SK-MEL-5 (cell line): ENCODE results near the gene CEP164. TPM values are rescaled to one million over a fixed set of nuclear protein-coding genes. Genes with fewer than 3 reads are reported as not detected.
"Not testable (repeated sequence)": the region's sequence is repeated elsewhere in the genome, so short reads cannot be mapped to it uniquely, and the experiment has no call there.

Experiments used
- DNase-seq: peaks from one replicate; pipeline ENCODE4 v3.0.0-alpha.2; 2016; ENCODE audit warnings: low read depth, low spot score
- in situ Hi-C: cut with HindIII; loops from 2 replicates; pipeline ENCODE4 v1.10.0; 2016; ENCODE audit warnings: low sequenced_read_pairs, high pct_unique_total_duplicates, low pct_unique_long_range_greater_than_20kb
- total RNA-seq: library from RNA; depleted of rRNA; stranded (reverse); fragments of >200 nt; shearing (Covaris generic); gene quantifications from 2 replicates; pipeline ENCODE4 v1.2.3, GENCODE V29; 2014

The CEP164 gene
- total RNA-seq, 1 experiment from 2014 or later, result 20.5 TPM

GRCh38 chr11:117382746-117383145 is 55.1 kb downstream of the CEP164 start:
- in situ Hi-C loops, result no loop called here
- no peak for DNase-seq

DNA sequence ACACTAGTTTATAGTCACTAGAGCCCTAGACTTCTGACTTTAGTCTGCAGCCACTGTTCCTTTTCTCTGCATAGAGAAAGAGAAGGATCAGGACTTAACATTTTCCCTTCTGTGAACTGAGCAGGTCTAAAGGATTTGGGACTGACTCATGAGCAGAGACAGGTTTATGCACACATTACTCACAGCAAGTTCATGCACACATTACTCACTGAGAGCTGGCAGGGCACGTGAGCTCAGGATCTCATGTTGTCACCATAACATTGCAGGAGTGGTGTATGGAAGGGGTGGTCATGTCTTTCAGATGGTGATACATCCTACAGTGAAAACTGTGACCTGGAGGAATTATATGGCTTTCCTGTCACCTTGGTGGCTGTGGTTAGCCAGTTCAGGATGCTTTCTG is 56.4 kb downstream of the CEP164 start:
- in situ Hi-C loops, result no loop called here
- DNase-seq, result no peak

DNA sequence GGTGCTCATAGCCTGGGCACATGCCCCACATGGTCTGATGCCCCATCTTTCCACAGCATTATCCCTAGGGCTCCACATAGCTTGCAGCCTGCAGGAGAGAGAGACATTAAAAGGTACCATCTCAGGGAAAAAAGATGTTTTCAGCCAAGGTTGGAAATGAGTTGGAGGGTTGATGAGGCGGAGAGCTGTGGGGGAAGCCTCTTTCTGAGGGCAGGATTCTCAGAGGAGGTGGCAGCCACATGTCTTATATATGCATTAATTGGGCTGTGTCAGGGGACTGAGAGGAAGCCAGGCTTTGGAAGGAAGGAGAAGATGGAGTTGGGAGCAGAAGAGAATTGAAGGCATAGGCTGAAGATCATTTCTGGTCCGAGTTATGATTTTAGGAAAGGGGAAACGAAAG is 57.8 kb downstream of the CEP164 start:
- in situ Hi-C loops, result no loop called here
- no peak for DNase-seq

DNA sequence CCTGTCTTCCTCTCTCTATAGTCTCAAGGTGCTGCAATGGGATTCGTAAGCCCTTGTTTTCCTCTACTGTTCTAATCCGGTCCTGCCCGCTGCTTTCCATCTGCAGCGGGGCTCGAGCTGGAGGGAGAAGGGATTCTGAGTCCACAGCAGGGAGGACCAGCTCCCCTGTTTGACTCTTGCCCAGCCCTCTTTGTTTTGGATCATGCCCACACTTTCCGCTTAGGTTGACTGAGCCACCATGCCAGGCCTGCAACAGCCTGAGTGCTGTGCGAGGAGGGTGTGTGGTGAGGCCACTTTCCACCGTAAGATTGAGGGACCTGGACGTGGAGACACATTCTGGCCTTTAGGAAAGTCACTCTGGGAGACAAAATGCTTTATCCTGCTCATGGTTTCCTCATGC is 58.3 kb downstream of the CEP164 start:
- in situ Hi-C loops, result no loop called here
- no peak for DNase-seq

DNA sequence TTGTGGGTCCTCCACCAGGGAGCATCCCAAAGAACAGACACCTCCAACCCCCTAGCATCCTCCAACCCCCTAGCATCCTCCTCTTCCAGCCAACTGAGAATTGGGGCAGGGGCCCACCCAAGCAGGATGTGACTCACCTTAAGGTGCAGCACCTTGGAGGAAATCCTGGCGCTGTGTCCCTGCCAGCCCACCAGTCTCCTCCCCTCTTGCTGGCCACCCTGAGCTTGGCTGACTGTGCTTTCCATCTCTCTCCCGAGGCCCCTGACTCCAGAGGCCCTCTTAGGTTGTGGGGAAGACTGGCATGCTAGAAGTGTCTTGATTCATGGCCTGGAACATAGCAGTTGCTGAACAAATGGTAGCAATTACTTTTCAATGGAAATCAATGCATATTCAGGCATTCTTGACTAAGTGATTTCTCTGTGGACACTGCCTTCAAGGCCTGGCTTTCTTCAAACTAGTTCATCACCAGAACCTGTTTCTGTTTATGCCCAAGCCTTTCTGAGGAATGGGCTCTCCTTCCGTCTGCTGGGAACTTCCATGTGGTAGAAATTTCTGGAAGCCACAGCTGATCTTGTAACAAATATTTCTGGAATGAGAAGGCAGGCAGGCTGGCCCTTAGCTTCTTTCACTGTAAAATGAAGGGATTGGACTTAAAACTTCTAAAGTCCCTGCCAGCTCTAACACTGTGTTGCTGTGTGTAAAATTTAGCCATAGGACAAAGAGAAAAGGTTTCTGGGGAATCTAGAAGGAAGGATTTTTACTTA is 60.5 kb downstream of the CEP164 start:
- in situ Hi-C loops, result no loop called here
- no peak for DNase-seq

- in situ Hi-C loops, result no loop called here
- no peak for DNase-seq
These were observed 63.1 kb downstream of the CEP164 start for GRCh38 chr11:117390743-117391142.

DNA sequence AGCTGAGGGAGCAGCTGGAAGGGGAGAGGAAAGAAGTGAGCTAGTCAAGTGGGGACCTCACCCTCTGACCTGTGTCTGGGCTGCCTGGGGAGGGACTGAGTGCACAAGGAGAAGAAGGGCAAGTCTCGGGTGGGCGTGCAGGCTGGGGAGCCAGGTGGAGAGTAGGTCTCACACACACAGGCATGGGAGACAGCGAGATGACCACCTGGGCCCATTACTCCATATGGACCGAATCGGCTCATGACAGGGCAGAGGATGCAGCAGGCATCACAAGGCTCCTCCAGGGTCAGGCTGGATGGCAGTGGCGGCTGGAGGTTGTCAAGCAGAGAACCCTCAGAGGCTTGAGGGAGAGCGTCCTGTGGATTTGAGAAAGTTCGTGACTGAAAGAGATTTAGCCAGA is 63.5 kb downstream of the CEP164 start:
- DNase-seq, result no peak
- in situ Hi-C loops, result no loop called here

- in situ Hi-C loops, result no loop called here
- DNase-seq, result no peak
These were observed 64.5 kb downstream of the CEP164 start for GRCh38 chr11:117392001-117392690.

DNA sequence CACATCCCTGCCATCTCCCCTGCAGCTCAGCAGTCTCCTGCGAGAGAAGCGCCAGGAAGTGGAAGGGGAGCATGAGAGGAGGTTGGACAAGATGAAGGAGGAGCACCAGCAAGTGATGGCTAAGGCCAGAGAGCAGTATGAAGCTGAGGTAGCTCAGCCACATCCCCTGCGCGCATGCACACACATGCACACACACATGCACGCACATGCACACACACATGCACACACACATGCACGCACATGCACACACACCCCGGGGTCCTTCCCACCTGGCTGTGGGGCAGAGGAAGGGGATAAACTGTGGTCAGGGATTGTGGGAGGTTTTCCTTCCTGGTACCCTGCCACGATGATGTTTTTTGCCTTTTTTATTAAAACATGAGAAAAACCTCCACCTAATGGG is 65.3 kb downstream of the CEP164 start:
- DNase-seq, result no peak
- in situ Hi-C loops, result no loop called here

DNA sequence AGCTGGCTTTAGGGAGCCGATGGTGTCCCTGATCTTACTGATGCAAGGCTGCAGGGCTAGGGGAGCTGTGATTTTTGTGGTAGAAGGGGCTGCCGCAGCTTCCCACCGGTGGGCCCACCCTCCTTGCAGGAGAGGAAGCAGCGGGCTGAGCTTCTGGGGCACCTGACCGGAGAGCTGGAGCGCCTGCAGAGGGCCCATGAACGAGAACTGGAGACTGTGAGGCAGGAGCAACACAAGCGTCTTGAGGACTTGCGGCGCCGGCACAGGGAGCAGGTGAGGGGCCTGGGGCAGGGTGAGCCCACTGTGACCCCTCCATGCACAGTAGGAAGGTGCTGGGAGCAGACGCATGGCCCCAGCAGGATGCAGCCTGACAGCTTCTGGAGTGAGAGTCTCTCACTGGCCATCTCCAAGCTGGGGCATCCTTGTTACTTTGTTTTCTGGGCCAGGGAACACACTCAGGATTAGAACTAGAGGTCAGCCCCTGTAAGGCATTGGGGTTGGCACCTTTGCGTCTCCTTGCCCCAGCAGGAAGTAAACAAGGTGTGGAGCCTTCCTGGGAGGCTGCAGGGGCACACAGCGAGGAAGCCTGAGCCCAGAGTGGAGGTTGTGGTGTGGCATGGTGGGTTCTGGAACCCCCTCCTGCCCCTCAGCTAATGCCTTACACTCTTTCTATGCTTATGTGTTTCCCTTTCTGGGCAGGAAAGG is 66.7 kb downstream of the CEP164 start:
- DNase-seq, result no peak

DNA sequence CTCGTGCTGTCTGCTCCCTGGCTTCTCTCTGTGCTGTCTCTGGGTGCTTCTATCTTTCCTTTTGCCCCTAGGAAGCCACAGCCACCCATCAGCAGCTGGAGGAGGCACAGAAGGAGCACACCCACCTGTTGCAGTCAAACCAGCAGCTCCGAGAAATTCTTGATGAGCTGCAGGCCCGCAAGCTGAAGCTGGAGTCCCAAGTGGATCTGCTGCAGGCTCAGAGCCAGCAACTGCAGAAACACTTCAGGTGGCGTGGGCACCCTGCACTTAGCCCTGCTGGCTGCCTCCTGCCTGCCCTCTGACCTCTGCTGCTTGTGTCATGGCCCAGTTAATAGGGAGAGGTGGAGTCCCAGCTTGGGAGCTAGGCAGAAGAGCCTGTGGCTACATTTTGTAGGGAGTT is 67.8 kb downstream of the CEP164 start:
- no peak for DNase-seq
- in situ Hi-C loops, result no loop called here

More for the DNA sequence above, 66.7 kb downstream of the CEP164 start:
- in situ Hi-C loops, result no loop called here

GRCh38 chr11:117396970-117397369 is 69.3 kb downstream of the CEP164 start:
- no peak for DNase-seq
- in situ Hi-C loops, result no loop called here

DNA sequence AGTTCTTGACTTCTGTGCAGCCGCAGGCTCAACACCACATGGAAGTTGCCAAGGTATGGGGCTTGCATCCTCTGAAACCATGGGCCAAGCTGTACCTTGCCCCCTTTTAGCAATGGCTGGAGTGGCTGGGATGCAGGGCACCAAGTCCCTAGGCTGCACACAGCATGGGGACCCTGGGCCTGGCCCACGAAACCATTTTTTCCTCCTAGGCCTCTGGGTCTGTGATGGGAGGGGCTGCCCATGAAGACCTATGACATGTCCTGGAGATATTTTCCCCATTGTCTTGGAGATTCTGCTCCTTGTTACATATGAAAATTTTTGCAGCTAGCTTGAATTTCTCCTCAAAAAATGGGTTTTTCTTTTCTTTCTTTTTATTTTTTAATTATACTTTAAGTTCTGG is 71.0 kb downstream of the CEP164 start:
- in situ Hi-C loops, DNase-seq: not testable (repeated sequence)

- DNase-seq, in situ Hi-C loops: not testable (repeated sequence)
These were observed 71.6 kb downstream of the CEP164 start for GRCh38 chr11:117399100-117399840.

DNA sequence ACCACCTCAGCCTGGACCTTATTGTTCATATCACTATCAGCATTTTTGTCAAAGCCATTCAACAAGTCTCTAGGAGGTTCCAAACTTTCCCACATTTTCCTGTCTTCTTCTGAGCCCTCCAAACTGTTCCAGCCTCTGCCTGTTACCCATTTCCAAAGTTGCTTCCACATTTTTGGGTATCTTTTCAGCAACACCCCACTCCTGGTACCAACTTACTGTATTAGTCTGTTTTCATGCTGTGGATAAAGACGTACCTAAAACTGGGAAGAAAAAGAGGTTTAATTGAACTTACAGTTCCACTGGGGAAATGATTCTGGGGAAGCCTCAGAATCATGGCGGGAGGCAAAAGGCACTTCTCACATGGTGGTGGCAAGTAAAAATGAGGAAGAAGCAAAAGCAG is 78.2 kb downstream of the CEP164 start:
- in situ Hi-C loops, DNase-seq: not testable (repeated sequence)

- in situ Hi-C loops, result no loop called here
- no peak for DNase-seq
These were observed 79.4 kb downstream of the CEP164 start for GRCh38 chr11:117407016-117407415.

DNA sequence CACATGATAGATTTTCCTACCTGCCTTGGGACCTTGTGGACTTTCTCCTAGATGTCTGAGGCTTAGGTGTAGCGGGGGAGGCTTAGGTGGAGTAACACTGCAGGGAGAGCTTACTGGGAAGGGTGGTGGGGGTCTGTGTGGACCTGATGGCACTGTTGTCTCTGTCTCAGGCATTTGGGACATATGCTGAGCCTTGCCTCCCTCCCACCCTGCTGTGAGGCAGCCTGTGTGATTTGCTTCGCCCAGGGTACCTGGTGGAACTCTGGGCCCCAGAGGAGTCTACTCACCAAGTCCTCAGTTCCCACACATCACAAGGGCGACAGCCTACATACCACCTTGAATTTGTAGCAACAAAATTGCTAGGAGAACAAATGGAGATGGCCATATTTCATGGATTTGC is 80.7 kb downstream of the CEP164 start:
- in situ Hi-C loops, result no loop called here
- no peak for DNase-seq

DNA sequence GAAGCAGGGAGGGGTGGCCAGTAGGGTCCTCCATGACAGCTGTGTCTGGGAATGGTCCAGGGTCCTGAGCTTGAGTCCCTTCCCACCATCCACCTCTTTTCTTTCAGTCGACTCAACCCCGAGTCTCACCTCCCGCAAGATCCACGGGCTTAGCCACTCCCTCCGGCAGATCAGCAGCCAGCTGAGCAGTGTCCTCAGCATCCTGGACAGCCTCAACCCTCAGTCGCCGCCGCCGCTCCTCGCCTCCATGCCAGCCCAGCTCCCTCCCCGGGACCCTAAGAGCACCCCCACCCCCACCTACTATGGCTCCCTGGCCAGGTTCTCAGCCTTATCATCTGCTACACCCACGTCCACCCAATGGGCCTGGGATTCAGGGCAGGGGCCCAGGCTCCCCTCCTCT is 81.9 kb downstream of the CEP164 start:
- in situ Hi-C loops, result no loop called here

More for the DNA sequence above, 81.9 kb downstream of the CEP164 start:
- no peak for DNase-seq
